ENCODE data around the gene PPP1R9A.
"Not testable (repeated sequence)": the region's sequence is repeated elsewhere in the genome, so short reads cannot be mapped to it uniquely, and the experiment has no call there.

PPP1R9A gene

DNA sequence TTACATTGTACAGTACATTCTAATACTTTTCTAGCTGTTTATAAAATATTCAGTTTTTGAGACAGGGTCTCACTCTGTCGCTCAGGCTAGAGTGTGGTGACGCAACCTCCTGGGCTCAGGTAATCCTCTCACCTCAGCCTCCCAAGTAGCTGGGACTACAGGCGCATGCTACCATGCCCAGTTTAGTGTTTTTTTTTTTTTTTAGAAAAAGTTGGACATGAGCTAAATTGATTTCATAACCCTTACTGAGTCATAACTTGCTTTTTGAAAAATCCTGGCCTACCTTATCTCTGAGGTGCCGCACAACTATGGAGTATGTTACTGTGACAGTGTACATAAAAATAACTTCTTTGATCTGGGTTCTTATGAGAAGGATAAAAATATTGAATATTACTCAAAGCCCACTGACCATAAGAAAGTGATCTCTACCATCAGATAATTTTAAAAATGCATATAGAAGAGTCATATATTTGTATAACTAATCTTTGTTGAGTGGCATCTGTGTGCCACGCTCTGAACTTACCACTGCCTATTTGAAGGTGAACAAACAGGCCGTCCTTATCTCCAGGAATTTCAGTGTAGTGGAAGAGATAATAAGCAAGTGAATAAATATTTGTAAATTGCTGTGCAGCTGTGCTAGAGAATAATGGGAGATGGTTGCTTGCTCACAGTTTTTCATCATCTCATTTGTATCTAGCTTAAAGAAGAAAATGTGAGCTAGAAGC is 73.2 kb downstream of the PPP1R9A start:
- DNase-seq, result no peak

DNA sequence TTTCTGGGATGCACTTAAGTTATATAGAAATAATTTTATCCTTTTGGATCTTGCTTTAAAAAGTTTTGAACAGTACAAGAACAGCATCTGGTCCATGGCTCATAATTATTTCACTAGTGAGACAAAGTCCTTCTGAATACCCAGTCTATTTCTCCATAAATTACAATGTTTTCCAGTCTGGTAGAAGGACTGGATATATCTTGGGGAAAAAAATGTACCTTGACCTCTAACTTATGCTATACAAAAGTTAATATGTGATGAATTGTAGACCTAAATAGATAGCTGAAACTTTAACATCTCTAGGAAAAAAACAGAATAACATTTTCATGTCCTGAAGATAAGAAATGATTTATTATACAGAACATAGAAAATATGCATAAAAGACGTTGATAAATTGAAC is 88.5 kb downstream of the PPP1R9A start:
- DNase-seq, result no peak

DNA sequence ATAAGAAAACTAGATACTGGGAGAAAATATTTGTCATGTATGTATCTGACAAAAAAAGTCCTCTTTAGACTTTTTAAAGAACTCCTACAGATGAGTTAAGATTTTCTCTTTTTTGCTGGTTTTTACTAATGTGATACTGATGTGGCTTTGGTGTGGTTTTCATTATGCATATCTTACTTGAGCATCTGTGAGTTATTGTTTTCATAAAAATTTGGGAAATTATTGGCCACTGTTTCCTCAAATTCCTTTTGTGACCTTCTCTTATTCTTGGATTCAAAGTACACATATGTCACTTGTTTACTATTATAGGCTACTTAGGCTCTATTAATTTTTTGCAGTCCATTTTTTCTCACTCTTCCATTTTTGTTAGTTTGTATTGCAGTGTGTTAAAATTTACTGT is 89.0 kb downstream of the PPP1R9A start:
- DNase-seq, result no peak

DNA sequence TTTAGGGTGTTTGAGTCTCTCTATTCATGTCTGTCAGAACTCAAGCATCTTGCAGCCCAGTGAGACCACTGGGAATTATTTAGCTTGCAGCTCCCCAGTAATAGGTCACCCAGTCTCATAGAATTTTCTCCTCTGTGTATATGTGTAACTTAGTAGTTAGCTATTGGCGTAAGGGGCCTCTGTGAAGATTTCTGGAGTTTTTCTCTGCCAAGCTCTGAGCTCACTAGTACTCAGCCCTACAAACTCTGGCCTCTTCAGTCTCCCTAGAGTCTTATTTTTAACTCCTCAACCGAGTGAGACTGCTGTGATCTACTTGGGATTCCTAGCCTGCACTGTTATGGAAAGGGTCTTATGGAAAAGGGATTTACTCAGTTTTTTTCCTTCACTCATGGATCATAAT is 90.2 kb downstream of the PPP1R9A start:
- no peak for DNase-seq

DNA sequence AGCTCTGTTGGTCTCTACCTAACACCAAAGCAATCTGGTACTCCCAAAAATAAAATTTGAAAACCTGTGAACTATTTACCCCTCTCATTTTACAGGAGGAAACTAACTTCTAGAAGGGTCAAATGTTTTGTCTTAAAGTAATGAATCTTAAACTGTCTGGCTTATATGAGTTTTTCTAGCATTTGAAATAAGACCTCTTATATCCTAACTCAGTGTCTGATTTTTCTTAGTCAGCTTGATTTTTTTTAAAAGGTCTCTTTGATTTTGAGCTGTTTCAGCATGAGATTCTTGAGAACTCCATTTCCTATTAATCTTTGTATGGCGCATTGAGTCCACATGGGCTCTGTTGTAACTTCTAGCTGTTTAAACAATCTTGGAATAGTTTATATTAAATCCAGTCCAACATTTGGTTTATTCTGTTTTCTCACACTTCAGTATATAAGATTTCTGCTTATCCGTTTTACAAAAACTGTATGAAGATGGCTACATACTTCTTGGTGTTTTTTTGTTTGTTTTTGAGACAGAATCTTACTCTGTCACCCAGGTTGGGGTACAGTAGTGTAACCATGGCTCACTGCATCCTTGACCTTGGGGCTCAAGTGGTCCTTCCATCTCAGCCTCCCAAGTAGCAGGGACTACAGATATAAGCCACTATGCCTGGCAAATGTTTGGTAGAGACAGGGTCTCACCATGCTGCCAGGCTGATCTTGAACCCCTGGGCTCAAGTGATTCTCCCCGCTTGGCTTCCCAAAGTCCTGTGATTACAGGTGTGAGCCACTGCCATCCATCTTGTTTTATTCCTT is 91.1 kb downstream of the PPP1R9A start:
- no peak for DNase-seq

DNA sequence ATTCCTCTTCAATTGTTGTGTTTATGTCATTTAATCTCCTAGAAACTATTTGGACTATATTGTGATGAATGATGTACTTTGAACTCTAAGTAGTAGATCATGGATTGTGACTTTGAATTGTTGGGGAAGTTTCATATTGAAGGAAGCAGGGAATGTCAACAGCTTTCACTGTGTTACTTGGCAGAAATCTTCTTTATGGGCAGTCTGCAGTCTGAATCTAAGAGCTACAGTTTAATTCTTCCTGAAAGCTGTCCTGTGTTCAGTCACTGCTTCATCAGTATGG is 91.6 kb downstream of the PPP1R9A start:
- no peak for DNase-seq

DNA sequence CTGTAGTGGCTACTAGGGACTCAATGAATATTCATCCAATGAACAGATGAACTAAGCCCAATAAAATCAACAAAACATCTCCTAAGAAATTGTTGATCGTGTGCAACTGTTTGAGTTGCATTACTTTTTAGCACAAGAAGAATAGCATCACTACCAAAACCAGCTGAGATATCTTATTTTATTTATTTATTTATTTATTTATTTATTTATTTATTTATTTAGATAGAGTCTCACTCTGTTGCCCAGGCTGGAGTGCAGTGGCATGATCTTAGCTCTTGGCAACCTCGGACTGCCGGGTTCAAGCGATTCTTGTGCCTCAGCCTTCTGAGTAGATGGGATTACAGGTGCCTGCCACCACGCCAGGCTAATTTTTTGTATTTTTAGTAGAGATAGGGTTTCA is 92.2 kb downstream of the PPP1R9A start:
- not testable (repeated sequence) for DNase-seq

DNA sequence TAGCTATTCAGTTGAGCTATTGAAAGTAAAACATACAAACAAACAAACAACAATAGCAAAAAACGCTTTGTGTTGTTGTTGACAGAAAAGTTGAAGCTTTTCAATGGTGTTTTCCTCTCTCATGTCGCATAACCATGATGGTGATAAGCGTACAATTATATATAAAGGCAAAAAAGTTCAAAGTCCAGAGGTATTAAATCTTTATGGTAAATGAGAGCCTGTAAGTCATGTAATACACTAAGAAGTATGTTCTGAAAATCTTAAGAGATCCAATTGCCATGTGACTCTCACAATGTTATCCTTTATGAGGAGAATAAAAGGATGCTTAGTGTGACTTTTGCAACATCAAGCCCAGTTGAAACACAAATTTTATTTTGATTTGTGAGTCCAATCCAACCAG is 93.9 kb downstream of the PPP1R9A start:
- no peak for DNase-seq

DNA sequence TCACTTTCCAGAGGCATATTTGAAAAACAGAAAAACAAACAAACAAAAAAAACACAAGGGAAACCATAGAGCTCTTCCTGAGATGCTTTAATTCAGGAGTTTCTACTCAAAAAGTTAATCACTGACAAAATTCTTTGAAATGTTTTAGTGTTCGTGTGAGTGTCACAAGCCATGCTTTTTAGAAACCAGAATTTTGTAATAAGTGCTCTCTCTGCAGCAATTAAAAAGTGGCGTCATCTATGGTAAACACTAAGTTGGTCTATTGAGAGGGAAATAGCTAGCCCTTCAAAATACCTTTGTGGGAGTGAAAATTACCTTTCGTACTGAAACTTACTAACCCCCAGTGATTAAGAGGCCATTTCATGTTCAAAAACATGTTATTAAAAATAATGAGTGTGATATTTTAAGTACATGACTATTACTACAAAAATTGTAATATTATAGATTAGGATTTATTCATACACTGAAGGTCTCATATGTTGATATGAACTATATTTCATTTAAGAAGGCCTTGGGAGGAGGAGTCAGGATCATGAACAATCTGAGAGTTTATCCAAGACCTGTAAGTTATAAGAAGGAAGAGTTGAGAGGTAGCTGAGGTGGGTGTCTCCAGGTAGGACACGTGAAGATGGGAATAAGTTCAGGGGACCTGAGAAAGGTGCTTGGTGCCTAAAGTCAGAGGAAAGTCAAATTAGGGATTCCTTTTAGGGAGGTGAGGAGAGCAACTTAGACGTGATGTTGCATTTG is 94.6 kb downstream of the PPP1R9A start:
- no peak for DNase-seq

DNA sequence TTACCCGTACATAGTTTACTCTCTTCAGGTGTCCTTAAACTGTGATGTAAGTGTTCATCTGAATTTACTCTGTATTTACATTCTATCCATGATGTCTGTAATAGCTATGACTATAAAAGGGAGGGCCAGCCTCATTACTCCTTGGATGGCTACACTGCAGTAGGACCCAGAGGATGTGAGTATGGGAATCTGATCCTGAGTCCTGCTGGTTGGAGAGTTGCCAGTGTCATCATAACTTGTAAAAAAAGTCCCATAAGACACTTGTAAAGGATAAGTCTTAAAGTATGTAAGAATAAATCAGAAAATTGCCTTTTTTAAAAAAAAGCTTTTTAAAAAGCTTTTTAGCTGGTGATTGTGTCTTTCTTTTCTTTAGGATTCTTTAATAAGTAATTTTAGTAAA is 95.4 kb downstream of the PPP1R9A start:
- DNase-seq, result no peak

DNA sequence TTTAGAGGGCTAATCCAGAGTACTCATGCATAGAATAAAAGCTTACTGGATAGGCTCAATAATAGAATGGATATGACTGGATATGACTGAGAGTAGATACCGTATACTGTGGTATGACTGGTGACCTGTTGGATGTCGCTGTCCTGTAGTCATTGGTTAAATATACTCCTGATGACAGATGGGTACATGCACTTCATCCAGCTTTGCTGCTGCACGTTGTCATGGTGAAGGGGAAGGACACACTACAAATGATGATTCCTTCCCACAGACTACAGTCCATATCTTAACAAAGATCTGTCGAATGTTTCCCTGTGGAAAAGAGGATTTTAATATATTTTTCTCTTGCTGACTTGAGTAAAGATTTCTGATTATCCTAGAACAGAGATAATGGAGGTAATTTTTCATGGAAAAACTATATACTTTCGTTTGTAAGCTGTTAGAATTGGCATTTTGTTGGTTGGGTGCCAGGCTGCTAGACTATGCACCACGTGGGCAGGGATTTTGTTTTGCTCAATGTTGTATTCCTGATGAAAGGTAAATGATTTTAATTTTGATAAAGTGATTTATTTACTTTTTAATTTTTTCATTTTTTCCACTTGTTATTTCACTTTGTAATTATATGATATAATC is 97.3 kb downstream of the PPP1R9A start:
- DNase-seq, result no peak

DNA sequence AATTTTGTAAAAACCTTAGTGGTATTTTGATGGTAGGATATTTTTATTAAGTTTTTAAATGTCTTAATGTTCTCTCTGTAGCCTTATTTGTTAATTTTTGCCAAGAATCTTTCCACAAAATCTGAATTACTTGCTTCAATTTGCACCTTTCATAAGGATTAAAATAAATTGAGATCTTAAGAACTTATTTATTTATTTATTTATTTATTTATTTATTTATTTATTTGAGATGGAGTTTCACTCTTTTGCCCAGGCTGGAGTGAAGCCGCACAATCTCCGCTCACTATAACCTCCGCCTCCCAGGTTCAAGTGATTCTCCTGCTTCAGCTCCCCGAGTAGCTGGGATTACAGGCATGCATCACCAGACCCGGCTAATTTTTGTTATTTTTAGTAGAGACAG is 98.6 kb downstream of the PPP1R9A start:
- no peak for DNase-seq

DNA sequence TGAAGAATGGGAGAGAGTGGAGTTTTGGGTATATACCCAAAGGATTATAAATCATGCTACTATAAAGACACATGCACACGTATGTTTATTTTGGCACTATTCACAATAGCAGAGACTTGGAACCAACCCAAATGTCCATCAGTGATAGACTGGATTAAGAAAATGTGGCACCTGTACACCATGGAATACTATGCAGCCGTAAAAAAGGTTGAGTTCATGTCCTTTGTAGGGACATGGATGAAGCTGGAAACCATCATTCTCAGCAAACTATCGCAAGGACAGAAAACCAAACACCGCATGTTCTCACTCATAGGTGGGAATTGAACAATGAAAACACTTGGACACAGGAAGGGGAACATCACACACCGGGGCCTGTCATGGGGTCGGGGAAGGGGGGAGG is 101.4 kb downstream of the PPP1R9A start:
- not testable (repeated sequence) for DNase-seq

DNA sequence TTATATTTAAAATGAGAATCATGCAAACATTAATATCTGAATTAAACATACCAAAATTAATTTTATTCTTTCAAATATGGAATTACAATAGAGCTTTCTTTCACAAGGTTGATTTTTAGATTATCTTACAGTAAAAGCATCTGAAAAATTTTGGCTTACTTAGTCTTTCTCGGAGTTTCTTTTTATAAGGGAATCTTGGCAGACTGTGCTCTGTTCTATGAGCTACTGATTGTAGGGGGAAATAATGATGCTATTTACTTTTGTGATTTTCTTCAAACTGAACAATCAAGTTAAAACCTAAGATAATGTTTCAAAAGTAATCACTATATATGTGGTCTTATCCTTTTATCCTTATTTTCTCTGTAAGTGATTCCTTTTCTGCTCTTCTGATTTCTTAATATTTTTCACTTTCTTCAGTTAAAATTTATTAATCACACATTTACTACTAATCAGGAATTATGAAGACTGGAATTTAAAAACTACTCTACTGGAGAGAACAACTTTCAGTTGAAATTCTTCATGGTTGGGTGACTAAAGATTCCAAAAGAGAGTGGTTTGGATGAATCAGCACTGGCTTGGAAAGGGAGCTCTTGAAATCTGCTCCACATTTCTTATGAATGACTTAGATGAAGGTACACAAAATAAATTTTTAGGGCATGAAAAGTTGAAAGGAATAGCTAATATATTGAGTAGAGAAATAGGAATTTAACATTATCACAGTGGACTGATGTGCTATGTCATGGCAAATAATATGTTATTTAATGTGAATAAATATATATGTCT is 103.9 kb downstream of the PPP1R9A start:
- no peak for DNase-seq

DNA sequence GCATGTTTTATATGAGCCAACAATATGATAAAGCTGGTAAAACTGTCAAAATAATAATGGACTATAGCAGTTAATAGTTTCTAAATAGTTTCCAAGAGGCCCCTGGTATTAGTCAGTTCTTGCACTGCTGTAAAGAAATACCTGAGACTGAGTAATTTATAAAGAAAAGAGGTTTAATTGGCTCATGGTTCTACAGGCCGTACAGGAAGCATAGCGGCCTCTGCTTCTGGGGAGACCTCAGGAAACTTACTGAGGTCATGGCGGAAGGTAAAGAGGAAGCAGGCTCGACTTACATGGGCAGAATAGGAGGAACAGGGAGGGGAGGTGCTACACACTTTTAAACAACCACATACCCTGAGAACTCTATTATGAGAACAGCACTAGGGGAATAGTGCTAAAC is 104.6 kb downstream of the PPP1R9A start:
- no peak for DNase-seq

DNA sequence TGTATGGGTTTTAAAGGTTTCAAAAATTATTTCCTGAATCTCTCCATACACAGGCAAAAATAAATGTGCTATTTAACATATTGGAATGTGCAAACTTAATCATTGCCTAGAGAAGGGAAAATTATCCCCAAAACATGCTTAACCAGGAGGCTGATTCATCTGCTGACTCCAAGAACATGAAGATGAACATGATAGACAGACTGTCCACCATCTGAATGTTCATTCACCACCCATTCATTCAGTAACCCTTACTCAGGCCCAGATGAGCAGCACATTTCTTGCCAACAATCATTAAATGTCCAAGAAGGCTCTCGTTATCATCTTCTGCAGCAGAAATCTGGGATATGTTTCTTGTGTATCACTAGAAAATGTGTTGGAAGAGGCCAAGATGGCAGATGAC is 110.6 kb downstream of the PPP1R9A start:
- DNase-seq, result no peak

DNA sequence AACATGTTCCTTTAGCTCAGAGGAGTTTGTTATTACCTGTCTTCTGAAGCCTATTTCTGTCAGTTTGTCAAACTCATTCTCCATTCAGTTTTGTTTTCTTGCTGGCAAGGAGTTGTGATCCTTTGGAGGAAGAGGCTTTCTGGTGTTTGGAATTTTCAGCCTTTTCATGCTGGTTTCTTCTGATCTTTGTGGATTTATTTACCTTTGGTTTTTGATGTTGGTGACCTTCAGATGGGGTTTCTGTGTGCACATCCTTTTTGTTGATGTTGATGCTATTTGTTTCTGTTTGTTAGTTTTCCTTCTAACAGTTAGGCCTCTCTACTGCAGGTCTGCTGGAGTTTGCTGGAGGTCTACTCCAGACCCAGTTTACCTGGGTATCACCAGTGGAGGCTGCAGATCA is 118.6 kb downstream of the PPP1R9A start:
- no peak for DNase-seq

DNA sequence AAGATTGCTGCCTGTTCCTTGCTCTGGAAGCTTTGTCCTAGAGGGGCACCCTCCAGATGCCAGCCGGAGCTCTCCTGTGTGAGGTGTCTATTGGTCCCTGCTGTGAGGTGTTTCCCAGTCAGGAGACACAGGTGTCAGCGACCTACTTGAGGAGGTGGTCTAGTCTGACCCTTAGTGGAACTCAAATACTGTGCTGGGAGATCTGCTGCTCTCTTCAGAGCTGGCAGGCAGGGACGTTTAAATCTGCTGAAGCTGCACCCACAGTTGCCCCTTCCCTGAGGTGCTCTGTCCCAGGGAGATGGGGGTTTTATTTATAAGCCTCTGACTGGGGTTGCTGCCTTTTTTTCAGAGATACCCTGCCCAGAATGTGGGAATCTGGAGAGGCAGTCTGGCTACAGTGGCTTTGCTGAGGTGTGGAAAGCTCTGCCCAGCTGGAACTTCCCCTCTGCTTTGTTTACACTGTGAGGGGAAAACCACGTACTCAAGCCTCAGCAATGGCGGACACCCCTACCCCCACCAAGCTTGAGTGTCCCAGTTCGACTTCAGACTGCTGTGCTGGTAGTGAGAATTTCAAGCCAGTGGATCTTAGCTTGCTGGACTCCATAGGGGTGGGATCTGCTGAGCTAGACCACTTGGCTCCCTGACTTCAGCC is 119.2 kb downstream of the PPP1R9A start:
- DNase-seq, result no peak

DNA sequence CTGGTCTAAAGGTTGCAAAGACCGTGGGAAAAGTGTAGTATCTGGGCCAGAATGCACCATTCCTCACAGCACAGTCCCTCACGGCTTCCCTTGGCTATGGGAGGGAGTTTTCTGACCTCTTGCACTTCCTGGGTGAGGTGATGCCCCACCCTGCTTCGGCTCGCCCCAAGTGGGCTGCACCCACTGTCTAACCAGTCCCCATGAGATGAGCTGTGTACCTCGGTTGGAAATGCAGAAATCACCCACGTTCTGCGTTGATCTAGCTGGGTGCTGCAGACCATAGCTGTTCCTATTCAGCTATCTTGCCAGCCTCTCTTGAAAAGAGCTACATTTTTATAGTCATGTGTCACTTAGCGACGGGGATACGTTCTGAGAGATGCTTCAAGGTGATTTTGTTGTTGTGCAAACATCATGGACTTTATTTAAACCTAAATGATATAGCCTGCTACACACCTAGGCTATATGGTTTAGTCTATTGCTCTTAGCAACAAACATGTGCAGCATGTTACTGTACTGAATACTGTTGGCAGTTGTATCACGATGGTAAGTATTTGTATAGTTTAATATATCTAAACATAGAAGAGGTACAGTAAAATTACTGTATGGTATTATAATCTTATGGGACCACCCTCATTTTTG is 120.0 kb downstream of the PPP1R9A start:
- no peak for DNase-seq

DNA sequence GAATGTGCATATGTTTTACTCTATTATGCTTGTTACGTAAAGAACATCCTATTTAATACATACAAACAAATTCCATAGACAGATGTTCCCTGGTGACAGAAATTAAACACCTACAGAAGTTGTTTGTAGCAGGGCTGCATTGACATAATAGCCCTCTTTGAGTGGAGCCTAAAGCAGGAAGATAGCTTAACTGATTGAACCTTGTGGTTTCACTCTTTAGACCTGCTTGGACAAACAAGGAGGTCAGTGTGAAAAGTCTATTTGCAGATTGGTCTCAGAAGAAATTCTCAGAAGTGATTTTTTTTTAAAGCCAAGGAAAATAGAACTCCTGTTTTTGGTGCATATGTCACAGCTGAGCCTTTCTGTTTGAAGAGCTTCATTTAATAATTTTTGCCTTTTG is 121.3 kb downstream of the PPP1R9A start:
- DNase-seq, result no peak

DNA sequence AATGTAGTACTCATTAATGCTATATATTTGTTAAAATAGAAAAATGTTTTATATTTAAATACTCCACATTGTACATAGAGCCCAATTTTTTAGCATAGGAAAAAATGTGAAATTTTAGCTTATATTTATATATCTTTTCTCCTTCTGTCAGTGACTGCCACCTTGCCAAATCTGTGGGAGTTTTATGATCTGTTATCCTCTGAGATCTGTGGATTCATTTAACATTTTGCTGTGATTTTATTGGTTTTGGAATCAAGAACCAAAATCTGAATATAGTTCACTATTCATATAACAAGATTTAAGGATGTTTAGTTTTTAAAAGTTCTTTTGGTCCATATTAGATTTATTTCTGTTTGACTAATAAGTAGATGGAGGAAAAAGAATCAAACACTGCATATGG is 127.9 kb downstream of the PPP1R9A start:
- DNase-seq, result no peak

DNA sequence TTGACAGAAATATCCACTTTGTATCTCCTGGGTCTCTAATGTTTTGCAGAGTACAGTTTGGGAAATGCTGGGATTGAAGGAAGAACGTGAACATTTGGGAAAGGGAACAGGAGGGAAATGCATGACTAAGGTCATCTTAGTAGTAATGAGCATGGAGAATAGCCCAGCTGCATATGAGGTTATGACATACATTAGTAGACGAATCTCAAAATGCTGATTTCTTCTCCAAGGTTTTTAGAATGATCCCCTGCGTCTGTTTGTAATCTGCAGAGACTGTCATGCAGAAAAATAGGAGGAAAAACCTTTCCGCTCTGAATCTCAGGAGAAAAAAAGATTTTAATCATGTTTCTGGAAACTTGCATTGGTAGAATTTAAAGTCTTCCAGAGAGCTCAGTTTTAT is 133.6 kb downstream of the PPP1R9A start:
- DNase-seq, result no peak

All from effector CD8-positive, alpha-beta T cell (primary cell).